OCI-LY1 (cell line): ENCODE results near the gene ESPNL.
"Not testable (repeated sequence)": the region's sequence is repeated elsewhere in the genome, so short reads cannot be mapped to it uniquely, and the experiment has no call there.

Experiments used
- EZH2 ChIP-seq: fragments of 200-600 bp; sonication (generic), shearing (Covaris generic); IDR thresholded peaks from 2 replicates; pipeline ENCODE4 v1.8.0; 2017; ENCODE audit warnings: borderline replicate concordance, mixed run types, mild to moderate bottlenecking, antibody characterized with exemption, low read length, moderate library complexity, mixed read lengths
- TF ChIP-seq, protein P1 (sequence below): fragments of 200-600 bp; sonication (generic), shearing (Covaris generic); IDR thresholded peaks from 2 replicates; pipeline ENCODE4 v1.5.1; 2017; ENCODE audit warnings: mild to moderate bottlenecking, antibody characterized with exemption, low read length, moderate library complexity, mixed read lengths

DNA sequence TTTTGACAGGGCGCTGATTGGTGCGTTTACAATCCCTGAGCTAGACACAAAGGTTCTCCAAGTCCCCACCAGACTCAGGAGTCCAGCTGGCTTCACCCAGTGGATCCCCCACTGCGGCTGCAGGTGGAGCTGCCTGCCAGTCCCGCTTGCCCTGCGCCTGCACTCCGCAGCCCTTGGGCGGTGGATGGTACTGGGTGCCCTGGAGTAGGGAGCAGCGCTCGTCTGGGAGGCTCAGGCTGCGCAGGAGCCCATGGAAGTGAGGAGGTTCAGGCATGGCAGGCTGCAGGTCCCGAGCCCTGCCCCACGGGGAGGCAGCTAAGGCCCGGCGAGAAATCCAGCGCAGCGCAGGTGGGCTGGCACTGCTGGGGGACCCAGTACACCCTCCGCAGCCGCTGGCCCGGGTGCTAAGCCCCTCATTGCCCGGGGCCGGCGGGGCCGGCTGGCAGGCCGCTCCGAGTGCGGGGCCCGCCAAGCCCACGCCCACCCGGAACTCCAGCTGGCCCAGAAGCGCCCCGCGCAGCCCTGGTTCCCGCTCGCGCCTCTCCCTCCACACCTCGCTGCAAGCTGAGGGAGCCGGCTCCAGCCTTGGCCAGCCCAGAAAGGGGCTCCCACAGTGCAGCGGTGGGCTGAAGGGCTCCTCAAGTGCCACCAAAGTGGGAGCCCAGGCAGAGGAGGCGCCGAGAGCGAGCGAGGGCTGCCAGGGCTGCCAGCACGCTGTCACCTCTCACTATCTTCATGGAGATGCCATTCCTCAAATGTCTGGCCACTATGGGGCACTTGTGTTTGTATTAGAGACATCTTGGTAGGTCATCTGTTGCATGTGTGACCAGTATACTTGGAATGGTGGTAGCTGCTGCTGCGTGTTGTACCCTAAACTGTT, 42.2 kb upstream of the ESPNL start:
- TF ChIP-seq, protein P1, sequence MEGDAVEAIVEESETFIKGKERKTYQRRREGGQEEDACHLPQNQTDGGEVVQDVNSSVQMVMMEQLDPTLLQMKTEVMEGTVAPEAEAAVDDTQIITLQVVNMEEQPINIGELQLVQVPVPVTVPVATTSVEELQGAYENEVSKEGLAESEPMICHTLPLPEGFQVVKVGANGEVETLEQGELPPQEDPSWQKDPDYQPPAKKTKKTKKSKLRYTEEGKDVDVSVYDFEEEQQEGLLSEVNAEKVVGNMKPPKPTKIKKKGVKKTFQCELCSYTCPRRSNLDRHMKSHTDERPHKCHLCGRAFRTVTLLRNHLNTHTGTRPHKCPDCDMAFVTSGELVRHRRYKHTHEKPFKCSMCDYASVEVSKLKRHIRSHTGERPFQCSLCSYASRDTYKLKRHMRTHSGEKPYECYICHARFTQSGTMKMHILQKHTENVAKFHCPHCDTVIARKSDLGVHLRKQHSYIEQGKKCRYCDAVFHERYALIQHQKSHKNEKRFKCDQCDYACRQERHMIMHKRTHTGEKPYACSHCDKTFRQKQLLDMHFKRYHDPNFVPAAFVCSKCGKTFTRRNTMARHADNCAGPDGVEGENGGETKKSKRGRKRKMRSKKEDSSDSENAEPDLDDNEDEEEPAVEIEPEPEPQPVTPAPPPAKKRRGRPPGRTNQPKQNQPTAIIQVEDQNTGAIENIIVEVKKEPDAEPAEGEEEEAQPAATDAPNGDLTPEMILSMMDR: not testable (repeated sequence)
- not testable (repeated sequence) for TF ChIP-seq EZH2
